GM10248 (cell line): ENCODE measurements around the gene ELAPOR2.

Experiments used
- CTCF ChIA-PET: fragments of 300-600 bp; sonication (Branson Sonifier 250); formaldehyde crosslinking; extraction: SDS; loops from one replicate; lab custom pipeline; 2021; ENCODE audit warnings: antibody characterized with exemption; lab: Yijun Ruan, JAX
- POLR2A ChIA-PET: fragments of 350-650 bp; sonication (Branson Sonifier 250); formaldehyde crosslinking; extraction: SDS; loops from one replicate; lab custom pipeline; 2020; ENCODE audit warnings: antibody characterized with exemption; lab: Yijun Ruan, JAX
- DNase-seq: peaks from one replicate; pipeline ENCODE4 v3.0.0; 2012; ENCODE audit errors: extremely low spot score
- TF ChIP-seq, protein P1 (sequence below): IDR thresholded peaks from 2 replicates; pipeline ENCODE4 v1.5.1; 2012; ENCODE audit warnings: mild to moderate bottlenecking, low read depth; ENCODE audit errors: extremely low read depth, missing control alignments, control extremely low read depth

ELAPOR2 gene

DNA sequence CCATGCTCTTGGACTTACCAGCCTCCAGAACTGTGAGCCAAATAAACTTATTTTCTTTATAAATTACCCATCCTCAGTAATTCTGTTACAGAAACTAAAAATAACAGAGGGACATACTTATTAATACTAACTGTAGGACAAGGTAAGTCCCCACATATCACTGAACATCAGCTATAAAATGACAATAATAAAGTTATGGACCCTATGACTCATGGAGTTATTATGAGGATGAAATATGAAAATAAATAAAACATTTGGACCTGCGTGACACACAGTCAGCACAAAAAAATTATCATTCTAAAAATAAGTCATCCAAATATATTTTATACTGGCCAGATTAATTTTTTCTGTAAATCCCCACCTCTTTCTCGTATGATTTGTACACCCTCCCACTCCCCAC, 34.9 kb upstream of the ELAPOR2 start:
- POLR2A ChIA-PET, result no interaction called here

DNA sequence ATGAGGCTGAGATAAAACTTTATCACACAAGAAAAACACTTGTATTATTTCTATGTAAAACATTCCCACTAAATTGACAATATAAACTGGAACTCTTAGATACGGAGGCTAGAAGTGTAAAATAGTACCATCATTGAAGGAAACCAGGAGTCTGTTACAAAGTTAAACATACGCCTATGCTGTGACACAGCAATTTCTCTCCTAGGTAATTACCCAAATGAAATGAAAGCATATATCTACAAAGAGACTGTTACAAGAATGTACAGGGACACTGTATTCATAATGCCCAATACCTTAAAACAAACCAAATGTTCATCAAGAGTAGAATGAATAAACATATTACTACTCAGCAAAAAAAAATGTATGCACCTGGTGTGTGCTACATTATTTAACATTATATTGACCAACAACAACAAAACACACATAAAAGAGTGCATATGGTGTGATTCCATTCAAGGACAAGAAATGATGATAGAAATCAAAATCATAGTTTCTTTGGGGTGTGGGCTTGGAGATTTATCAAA, 33.2 kb upstream of the ELAPOR2 start:
- DNase-seq, result no peak
- TF ChIP-seq, protein P1, sequence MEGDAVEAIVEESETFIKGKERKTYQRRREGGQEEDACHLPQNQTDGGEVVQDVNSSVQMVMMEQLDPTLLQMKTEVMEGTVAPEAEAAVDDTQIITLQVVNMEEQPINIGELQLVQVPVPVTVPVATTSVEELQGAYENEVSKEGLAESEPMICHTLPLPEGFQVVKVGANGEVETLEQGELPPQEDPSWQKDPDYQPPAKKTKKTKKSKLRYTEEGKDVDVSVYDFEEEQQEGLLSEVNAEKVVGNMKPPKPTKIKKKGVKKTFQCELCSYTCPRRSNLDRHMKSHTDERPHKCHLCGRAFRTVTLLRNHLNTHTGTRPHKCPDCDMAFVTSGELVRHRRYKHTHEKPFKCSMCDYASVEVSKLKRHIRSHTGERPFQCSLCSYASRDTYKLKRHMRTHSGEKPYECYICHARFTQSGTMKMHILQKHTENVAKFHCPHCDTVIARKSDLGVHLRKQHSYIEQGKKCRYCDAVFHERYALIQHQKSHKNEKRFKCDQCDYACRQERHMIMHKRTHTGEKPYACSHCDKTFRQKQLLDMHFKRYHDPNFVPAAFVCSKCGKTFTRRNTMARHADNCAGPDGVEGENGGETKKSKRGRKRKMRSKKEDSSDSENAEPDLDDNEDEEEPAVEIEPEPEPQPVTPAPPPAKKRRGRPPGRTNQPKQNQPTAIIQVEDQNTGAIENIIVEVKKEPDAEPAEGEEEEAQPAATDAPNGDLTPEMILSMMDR, result no peak
- CTCF ChIA-PET, result interaction anchor here (1.0 kb wide), 1 partner anchor 11 kb away, joined by 3 read pairs; no protein-coding TSS in a partner anchor
- POLR2A ChIA-PET, result no interaction called here

More for the DNA sequence above, 34.9 kb upstream of the ELAPOR2 start:
- TF ChIP-seq, protein P1, result no peak
- DNase-seq, result no peak
- CTCF ChIA-PET, result interaction anchor here (0.9 to 1.6 kb wide), 2 partner anchors 12 to 144 kb away, joined by 3 read pairs; no protein-coding TSS in a partner anchor

DNA sequence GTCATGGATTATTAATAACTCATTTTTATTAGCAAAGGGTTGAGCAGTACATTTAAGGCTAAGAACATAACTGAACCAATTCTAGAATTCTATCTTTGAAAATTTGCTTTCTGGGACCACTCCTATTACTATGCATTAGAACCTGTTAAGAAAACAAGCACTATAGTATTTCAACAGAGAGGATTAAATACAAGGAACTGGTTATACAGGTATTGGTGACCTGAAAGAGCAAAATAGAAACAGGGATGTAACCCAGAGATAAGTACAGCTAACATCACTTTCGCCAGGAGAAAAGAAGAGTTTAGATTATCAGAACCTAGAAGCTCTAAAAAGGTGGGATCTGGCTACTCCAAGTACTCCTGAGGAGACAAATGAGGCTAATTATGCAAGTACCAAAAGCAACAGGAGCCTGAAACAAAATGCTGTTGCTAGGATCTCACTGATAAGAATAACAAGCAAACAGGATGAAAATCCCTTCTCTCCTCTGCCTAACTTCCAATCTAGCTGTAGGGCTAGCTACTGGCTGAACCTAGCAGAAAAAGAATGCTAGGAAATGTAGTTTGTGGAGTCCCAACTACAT, 32.1 kb upstream of the ELAPOR2 start:
- CTCF ChIA-PET, result interaction anchor here (1.0 kb wide), 1 partner anchor 10 kb away, joined by 3 read pairs; no protein-coding TSS in a partner anchor
- TF ChIP-seq, protein P1, result no peak
- POLR2A ChIA-PET, result no interaction called here
- no peak for DNase-seq

DNA sequence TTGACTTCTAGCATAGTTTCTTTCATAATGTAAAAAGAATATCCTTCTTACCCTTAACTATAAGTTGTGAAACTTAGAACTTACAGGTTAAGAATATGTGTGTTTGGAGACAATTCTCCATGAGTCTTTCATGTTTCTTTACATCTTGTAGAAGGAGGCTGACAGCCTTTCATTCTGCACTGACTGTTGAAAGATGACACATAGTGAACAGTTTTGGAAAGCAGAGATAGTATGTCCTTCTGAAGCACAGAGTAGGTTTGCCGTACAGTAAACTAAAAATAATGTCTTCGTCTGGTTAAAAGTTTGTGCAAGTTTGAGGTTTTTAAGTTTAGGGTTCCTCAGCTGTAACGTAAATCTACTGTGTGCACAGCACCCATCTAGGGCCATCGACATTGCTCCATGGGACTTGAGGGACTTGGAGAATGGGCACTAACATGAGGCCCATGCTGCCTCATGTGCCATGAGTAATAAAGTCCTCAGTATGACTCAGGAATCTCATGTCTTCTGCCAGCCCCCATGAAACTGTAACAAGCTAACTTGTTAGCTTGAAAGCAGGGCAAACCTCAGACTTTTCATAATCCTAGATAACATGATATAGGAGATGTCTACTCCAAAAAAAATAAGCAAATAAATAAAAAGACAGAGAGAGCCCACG, 24.5 kb upstream of the ELAPOR2 start:
- POLR2A ChIA-PET, result no interaction called here
- CTCF ChIA-PET, result interaction anchor here (1.8 kb wide), 1 partner anchor 11 kb away, joined by 3 read pairs; no protein-coding TSS in a partner anchor
- no peak for DNase-seq
- TF ChIP-seq, protein P1, result no peak

DNA sequence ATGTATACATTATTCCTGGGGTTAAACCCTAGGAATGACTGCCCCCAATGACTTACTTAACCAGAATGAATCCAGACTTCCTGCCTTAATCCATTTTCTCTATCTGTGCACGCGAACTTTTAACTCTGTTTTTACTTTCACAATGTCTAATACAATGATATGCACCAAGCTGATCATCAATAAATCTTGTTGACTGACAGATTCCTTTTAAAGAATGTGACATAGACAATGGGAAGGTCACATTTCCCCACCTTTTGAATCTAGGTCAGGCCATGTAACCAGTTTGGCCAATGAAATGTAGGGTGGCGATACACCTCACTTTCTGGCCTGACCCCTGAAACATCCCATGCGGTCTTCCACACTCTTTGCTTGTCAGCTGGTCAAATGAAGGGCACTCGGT, 23.2 kb upstream of the ELAPOR2 start:
- TF ChIP-seq, protein P1, result no peak
- POLR2A ChIA-PET, result no interaction called here

DNA sequence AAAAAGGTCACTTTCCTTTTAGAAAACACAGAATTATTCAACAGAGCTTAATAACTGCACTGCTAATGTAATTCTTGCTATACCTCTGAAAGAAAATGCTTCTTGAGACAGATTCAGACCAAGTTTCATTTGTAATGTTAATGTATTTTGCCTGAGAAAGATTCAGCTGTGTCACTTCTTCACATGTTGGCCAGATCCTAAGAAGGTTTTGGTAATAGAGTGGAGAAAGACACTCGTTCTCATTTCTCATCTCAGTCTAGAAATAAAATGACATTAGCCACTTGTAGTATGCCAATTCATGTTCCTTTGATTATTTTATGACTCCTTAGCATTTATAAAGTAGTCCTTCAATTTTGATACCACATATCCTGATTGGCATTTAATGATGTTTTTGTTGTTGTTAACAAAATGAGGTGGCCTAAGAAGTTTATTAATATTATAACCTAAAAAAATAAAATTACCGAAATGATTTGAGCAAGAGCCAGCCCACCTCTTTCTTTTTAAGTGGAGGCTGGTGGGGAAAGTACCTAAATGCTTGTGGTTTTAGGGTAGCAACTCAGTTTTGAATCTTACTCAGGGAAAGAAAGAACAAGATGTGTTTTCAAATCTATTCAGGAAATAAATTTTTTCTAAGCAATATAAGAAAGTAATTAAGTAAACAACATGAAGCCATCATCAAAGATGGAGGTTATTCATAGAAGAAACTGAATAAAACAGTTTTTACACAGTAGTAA, 16.4 kb upstream of the ELAPOR2 start:
- TF ChIP-seq, protein P1, result no peak
- peak; percentile 22 for DNase-seq
- ChIA-PET CTCF (interaction anchor here (1.2 to 1.8 kb wide), 3 partner anchors 17 to 72 kb away, joined by 4 to 7 read pairs (median 6); partner anchors contain the start of gene ELAPOR2), POLR2A (no interaction called here)

More for the DNA sequence above, 23.2 kb upstream of the ELAPOR2 start:
- no peak for DNase-seq
- CTCF ChIA-PET, result interaction anchor here (1.8 kb wide), 1 partner anchor 13 kb away, joined by 3 read pairs; no protein-coding TSS in a partner anchor
